ENCODE measurements around the gene KCNMB4. TPM values are rescaled to one million over a fixed set of nuclear protein-coding genes. Genes with fewer than 3 reads are reported as not detected.

Gene KCNMB4
- total RNA-seq, 2 experiments from 2014 or later = 1.3 to 1.5 TPM

DNA sequence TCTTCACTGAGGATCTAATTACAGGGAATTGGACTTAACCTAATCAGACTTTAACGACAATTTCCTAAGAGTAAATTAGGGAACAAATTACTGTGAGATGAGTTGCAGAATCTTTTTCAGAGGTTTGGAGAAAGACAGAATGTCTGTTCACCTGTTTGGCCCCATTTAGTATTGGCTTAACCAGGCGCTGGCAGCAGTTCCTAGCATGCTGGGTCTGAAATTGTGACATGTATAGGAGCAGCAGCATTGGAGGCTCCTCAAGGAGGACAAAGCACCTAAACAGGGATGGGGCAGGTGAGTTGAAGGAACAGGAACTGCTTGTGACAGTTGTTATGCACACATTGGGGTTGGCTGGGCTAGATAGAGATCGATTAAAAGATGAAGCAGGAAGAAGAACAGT lies 51.0 kb downstream of the KCNMB4 start:
- intact Hi-C loops (cut with micrococcal nuclease) = no loop called here
- Mint-ChIP-seq H3K4me1 (ENCODE audit: low read depth) (no peaks in the 10 kb centered on the region), H3K9me3 (no peaks in the 10 kb centered on the region), H3K27ac (no peak overlapping the region), H3K36me3 (no peaks in the 10 kb centered on the region), H3K27me3 (no peaks in the 10 kb centered on the region), H3K4me3 (no peak overlapping the region)
- CTCF ChIA-PET = no interaction called here
- POLR2A ChIA-PET = no interaction called here
- DNase-seq = no peak

GRCh38 chr12:70418101-70418500 lies 52.0 kb downstream of the KCNMB4 start:
- H3K27me3 Mint-ChIP-seq = no peaks in the 10 kb centered on the region
- H3K36me3 Mint-ChIP-seq = no peaks in the 10 kb centered on the region
- no peak overlapping the region for H3K4me3 Mint-ChIP-seq
- H3K9me3 Mint-ChIP-seq = no peaks in the 10 kb centered on the region
- CTCF ChIA-PET = no interaction called here
- no peaks in the 10 kb centered on the region for H3K4me1 Mint-ChIP-seq (ENCODE audit: low read depth)
- intact Hi-C loops (cut with micrococcal nuclease) = no loop called here
- no peak overlapping the region for H3K27ac Mint-ChIP-seq
- POLR2A ChIA-PET = no interaction called here
- peak; percentile 11 for DNase-seq

DNA sequence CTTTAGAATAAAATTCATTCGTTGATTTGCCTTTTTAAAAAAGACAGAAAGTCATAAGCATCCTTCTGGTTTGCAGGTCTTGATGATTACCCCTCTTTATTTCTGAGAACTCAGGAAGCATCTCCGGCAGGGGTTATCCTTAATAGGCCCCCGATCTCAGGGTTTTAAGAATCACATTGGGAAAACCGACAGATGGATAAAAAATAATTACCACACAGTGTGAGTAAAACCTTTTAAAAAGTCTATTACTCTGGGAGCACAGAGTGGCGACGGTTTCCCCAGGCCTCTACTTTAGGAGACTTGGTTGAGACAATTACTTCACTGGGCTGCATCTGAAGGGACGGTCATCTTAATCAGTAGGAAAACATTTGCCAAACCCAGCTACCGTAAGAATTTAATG lies 56.5 kb downstream of the KCNMB4 start:
- H3K4me1 Mint-ChIP-seq (ENCODE audit: low read depth) = no peaks in the 10 kb centered on the region
- no peak overlapping the region for H3K27ac Mint-ChIP-seq
- no peaks in the 10 kb centered on the region for H3K9me3 Mint-ChIP-seq
- H3K4me3 Mint-ChIP-seq = no peak overlapping the region
- no peaks in the 10 kb centered on the region for H3K27me3 Mint-ChIP-seq
- H3K36me3 Mint-ChIP-seq = no peaks in the 10 kb centered on the region
- no peak for DNase-seq
- intact Hi-C loops (cut with micrococcal nuclease) = no loop called here
- ChIA-PET CTCF (no interaction called here), POLR2A (no interaction called here)

- H3K27ac Mint-ChIP-seq = no peak overlapping the region
- ChIA-PET POLR2A (no interaction called here), CTCF (no interaction called here)
- H3K27me3 Mint-ChIP-seq = no peaks in the 10 kb centered on the region
- H3K4me1 Mint-ChIP-seq (ENCODE audit: low read depth) = no peaks in the 10 kb centered on the region
- no peak for DNase-seq
- intact Hi-C loops (cut with micrococcal nuclease) = no loop called here
- no peaks in the 10 kb centered on the region for H3K9me3 Mint-ChIP-seq
- no peaks in the 10 kb centered on the region for H3K36me3 Mint-ChIP-seq
- no peak overlapping the region for H3K4me3 Mint-ChIP-seq
Observed at GRCh38 chr12:70426620-70427019, 60.5 kb downstream of the KCNMB4 start.

DNA sequence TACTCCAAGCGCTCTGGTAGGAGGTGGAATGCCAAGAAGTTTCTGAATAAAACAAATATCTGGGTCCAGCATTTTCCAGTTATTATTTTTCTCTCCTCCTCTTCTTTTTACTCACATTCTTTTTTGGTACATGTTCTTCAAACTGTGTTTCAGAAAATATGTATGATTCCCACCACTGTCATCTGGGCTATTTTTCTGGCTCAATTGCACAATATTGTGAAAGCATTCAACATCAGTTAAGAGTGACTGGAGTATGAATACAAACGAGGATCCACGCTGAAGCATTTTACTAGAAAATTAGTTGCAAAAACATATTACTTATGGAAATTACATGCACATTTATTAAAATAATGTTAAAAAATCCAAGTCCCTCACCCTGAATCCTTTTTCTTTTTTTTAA lies 61.5 kb downstream of the KCNMB4 start:
- CTCF ChIA-PET = no interaction called here
- POLR2A ChIA-PET = no interaction called here
- intact Hi-C loops (cut with micrococcal nuclease) = no loop called here
- H3K36me3 Mint-ChIP-seq = no peaks in the 10 kb centered on the region
- no peaks in the 10 kb centered on the region for H3K9me3 Mint-ChIP-seq
- H3K4me1 Mint-ChIP-seq (ENCODE audit: low read depth) = no peaks in the 10 kb centered on the region
- DNase-seq = no peak
- H3K27ac Mint-ChIP-seq = no peak overlapping the region
- no peaks in the 10 kb centered on the region for H3K27me3 Mint-ChIP-seq
- H3K4me3 Mint-ChIP-seq = no peak overlapping the region

DNA sequence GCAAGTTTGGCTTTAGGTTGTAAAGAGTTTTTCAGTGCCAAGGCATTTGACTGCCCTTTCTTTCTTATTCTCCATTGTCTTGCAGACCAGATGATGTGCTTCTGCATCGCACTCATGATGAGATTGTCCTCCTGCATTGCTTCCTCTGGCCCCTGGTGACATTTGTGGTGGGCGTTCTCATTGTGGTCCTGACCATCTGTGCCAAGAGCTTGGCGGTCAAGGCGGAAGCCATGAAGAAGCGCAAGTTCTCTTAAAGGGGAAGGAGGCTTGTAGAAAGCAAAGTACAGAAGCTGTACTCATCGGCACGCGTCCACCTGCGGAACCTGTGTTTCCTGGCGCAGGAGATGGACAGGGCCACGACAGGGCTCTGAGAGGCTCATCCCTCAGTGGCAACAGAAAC lies 64.3 kb downstream of the KCNMB4 start:
- H3K9me3 Mint-ChIP-seq = no peaks in the 10 kb centered on the region
- no peaks in the 10 kb centered on the region for H3K4me1 Mint-ChIP-seq (ENCODE audit: low read depth)
- POLR2A ChIA-PET = no interaction called here
- no peaks in the 10 kb centered on the region for H3K36me3 Mint-ChIP-seq
- no peaks in the 10 kb centered on the region for H3K27me3 Mint-ChIP-seq
- intact Hi-C loops (cut with micrococcal nuclease) = no loop called here
- DNase-seq = no peak
- no peak overlapping the region for H3K27ac Mint-ChIP-seq
- CTCF ChIA-PET = no interaction called here
- H3K4me3 Mint-ChIP-seq = no peak overlapping the region

DNA sequence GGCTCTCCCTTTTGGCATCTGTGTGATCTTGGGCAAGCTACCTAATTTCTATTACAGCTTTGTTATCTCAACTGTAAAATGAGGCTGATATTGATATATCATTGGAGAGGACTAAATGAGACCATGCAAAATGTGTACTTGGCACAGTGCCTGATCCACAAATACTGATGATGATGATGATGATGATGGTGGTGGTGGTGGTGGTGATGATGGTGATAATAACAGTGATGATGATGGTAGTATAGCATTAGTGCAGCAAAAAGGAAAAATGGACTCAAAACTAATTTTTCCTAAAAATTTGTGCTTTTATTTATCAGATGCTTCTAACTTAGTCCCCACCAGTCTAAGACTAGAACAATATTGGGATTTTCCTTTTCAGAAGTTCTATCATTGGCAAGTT lies 70.7 kb downstream of the KCNMB4 start:
- peaks cover 6% of the 10 kb centered on the region for H3K27me3 Mint-ChIP-seq
- CTCF ChIA-PET = interaction anchor here (0.7 kb wide), 1 partner anchor 329 kb away, joined by 3 read pairs; no protein-coding TSS in a partner anchor
- H3K36me3 Mint-ChIP-seq = no peaks in the 10 kb centered on the region
- no peaks in the 10 kb centered on the region for H3K4me1 Mint-ChIP-seq (ENCODE audit: low read depth)
- no peak overlapping the region for H3K27ac Mint-ChIP-seq
- intact Hi-C loops (cut with micrococcal nuclease) = no loop called here
- no peak for DNase-seq
- H3K9me3 Mint-ChIP-seq = no peaks in the 10 kb centered on the region
- POLR2A ChIA-PET = no interaction called here
- H3K4me3 Mint-ChIP-seq = no peak overlapping the region

- no peak overlapping the region for H3K4me3 Mint-ChIP-seq
- H3K4me1 Mint-ChIP-seq (ENCODE audit: low read depth) = no peaks in the 10 kb centered on the region
- H3K36me3 Mint-ChIP-seq = no peaks in the 10 kb centered on the region
- CTCF ChIA-PET = no interaction called here
- intact Hi-C loops (cut with micrococcal nuclease) = no loop called here
- no peak for DNase-seq
- POLR2A ChIA-PET = no interaction called here
- no peak overlapping the region for H3K27ac Mint-ChIP-seq
- peaks cover 10% of the 10 kb centered on the region for H3K27me3 Mint-ChIP-seq
- H3K9me3 Mint-ChIP-seq = peaks cover 1% of the 10 kb centered on the region
Observed at GRCh38 chr12:70443062-70443673, 77.1 kb downstream of the KCNMB4 start.

DNA sequence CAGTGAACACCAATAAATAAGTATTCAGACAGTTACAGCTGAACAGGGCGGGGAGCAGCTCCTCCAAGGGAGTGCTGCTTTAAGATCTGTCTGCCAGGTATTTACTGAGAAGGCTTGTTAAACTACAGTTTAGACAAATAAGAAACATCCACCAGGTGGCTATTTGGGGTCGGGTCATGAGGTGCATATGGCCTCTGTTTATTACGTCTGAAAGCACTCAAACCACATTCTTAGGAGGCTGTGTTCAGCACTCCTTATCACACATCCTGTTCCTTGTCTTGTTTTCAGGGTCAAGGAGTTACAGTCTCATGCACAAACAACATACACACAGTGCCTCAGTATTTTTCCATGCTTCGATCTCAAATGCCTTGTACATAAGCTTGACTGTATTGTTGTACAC lies 78.8 kb downstream of the KCNMB4 start:
- H3K9me3 Mint-ChIP-seq = peaks cover 9% of the 10 kb centered on the region
- DNase-seq = no peak
- no peak overlapping the region for H3K4me3 Mint-ChIP-seq
- ChIA-PET POLR2A (no interaction called here), CTCF (no interaction called here)
- no peaks in the 10 kb centered on the region for H3K36me3 Mint-ChIP-seq
- intact Hi-C loops (cut with micrococcal nuclease) = no loop called here
- H3K27me3 Mint-ChIP-seq = peaks cover 10% of the 10 kb centered on the region
- no peak overlapping the region for H3K27ac Mint-ChIP-seq
- no peaks in the 10 kb centered on the region for H3K4me1 Mint-ChIP-seq (ENCODE audit: low read depth)

- ChIA-PET POLR2A (no interaction called here), CTCF (no interaction called here)
- H3K9me3 Mint-ChIP-seq = peaks cover 17% of the 10 kb centered on the region
- DNase-seq = no peak
- no peak overlapping the region for H3K4me3 Mint-ChIP-seq
- no peaks in the 10 kb centered on the region for H3K27me3 Mint-ChIP-seq
- no peak overlapping the region for H3K27ac Mint-ChIP-seq
- H3K36me3 Mint-ChIP-seq = no peaks in the 10 kb centered on the region
- intact Hi-C loops (cut with micrococcal nuclease) = no loop called here
- no peaks in the 10 kb centered on the region for H3K4me1 Mint-ChIP-seq (ENCODE audit: low read depth)
Observed at GRCh38 chr12:70448371-70448770, 82.3 kb downstream of the KCNMB4 start.

GRCh38 chr12:70449074-70449752 lies 83.1 kb downstream of the KCNMB4 start:
- no peaks in the 10 kb centered on the region for H3K36me3 Mint-ChIP-seq
- H3K27ac Mint-ChIP-seq = no peak overlapping the region
- H3K4me1 Mint-ChIP-seq (ENCODE audit: low read depth) = no peaks in the 10 kb centered on the region
- intact Hi-C loops (cut with micrococcal nuclease) = no loop called here
- CTCF ChIA-PET = no interaction called here
- no peak for DNase-seq
- POLR2A ChIA-PET = no interaction called here
- no peaks in the 10 kb centered on the region for H3K27me3 Mint-ChIP-seq
- H3K4me3 Mint-ChIP-seq = no peak overlapping the region
- peaks cover 17% of the 10 kb centered on the region for H3K9me3 Mint-ChIP-seq

- DNase-seq = no peak
- peaks cover 17% of the 10 kb centered on the region for H3K9me3 Mint-ChIP-seq
- ChIA-PET CTCF (no interaction called here), POLR2A (no interaction called here)
- H3K27ac Mint-ChIP-seq = no peak overlapping the region
- H3K4me3 Mint-ChIP-seq = no peak overlapping the region
- no peaks in the 10 kb centered on the region for H3K36me3 Mint-ChIP-seq
- H3K4me1 Mint-ChIP-seq (ENCODE audit: low read depth) = no peaks in the 10 kb centered on the region
- intact Hi-C loops (cut with micrococcal nuclease) = no loop called here
- no peaks in the 10 kb centered on the region for H3K27me3 Mint-ChIP-seq
Observed at GRCh38 chr12:70449753-70450341, 83.8 kb downstream of the KCNMB4 start.

DNA sequence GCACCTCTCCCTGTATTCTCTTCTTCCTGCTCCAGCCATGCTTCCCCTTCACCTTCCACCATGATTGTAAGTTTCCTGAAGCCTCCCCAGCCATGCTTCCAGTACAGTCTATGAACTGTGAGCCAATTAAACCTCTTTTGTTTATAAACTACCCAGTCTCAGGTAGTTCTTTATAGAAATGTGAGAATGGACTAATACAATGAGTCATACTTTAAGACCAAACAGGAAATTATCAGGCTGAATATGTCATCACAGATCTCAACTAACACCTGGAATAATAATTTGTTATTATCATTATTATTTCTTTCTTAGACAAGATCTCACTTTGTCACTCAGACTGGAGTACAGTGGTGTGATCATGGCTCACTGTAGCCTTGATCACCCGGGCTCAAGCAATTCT lies 85.4 kb downstream of the KCNMB4 start:
- Mint-ChIP-seq H3K9me3 (peaks cover 19% of the 10 kb centered on the region), H3K4me1 (ENCODE audit: low read depth) (no peaks in the 10 kb centered on the region), H3K27me3 (peaks cover 4% of the 10 kb centered on the region), H3K4me3 (no peak overlapping the region), H3K36me3 (no peaks in the 10 kb centered on the region), H3K27ac (no peak overlapping the region)
- ChIA-PET POLR2A (no interaction called here), CTCF (no interaction called here)
- intact Hi-C loops (cut with micrococcal nuclease) = no loop called here
- DNase-seq = no peak

All from activated CD4-positive, alpha-beta memory T cell treated with anti-CD3 and anti-CD28 coated beads for 36 hours (primary cell).